NCI-H524 (cell line): ENCODE results near the gene RFX6.

ENCODE experiments used
- DNase-seq, 2 experiments: peaks; one replicate each; lab custom pipeline; 2025; lab: John Stamatoyannopoulos, UW

Gene RFX6

DNA sequence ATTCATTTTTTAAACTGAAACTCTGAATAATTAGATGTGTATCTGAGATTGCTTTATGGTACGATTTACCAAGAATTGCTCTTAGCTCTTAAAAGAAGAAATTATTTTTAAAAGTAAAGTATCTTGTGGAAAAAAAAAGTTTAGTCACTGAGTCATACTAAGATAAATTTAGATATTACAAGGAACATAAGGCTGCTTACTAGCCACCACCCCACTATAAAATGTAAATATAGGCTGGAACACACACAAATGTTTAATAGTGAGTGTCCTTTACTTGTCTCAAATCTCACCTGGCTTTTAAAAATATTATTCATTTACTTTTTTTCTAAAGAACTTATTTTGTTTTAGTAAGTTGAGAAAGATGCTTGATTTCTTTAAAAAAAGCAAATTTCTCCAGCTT lies 17.6 kb downstream of the RFX6 start:
- DNase-seq = no peak

DNA sequence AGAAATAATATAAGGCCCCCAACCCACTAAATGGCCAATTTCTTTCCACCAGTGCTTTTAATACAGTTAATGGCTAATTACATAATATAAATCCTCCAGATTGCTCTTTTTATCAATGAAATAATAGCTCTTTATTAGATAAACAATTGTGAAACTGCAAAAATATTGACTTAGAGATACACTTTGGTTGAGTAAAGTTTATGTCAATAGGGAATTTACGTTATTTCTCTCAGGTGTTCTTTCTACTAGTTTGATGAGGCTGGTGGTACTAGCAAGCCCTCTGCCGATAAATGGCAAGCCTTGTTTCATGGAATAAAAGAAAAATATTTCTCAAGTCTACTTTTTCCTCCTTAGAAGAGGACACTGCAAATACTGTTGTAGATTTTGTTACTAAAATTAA lies 18.9 kb downstream of the RFX6 start:
- DNase-seq = no peak

DNA sequence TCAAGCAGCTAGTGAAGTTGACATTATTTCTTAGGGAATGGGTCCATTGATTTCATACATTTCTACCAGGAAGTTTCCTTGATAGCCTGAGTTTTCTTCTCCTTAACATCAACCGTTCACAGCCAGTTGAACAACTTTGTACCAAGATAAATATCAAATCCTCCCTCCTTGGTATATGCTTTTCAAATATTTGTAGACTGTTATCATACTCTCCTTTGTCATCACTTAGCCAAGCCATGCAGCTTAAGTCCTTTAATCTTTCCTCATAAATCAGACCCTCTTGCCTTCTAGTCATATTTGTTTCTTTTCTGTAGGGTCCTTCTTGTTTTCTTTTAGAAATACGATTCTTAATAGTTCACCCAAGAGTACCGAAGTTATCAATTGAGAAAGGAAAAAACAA lies 25.6 kb downstream of the RFX6 start:
- no peak for DNase-seq

DNA sequence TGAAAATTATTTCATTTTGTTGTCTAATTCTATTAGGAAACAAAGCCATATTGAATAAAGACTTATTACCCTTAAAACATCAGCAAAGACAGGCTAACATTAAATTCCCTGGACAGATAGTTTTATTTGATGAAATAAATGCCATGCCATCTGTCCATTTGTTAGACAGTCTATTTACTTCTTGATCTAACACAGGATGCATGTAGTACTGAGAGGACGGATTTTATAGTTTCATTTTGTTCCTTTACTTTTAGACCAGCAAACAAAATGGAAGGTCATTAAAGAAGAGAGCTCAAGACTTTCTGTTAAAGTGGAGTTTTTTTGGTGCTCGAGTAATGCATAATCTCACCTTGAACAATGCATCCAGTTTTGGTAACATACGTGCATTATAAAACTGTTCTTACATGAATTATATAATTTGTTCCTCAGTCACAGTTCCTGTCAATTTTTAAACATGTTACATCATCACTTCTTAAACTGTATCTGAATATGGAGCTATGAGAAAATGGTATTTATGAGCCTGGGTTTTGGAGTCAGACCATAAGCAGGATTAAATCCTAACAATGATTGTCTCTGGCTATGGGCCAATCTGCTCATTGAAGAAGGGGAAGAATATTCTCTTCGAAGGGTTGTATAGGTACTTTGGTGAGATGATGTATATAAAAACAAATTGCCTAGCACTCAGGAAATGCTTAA lies 46.0 kb downstream of the RFX6 start:
- DNase-seq = peak in 1 of 2 experiments; percentile 49

DNA sequence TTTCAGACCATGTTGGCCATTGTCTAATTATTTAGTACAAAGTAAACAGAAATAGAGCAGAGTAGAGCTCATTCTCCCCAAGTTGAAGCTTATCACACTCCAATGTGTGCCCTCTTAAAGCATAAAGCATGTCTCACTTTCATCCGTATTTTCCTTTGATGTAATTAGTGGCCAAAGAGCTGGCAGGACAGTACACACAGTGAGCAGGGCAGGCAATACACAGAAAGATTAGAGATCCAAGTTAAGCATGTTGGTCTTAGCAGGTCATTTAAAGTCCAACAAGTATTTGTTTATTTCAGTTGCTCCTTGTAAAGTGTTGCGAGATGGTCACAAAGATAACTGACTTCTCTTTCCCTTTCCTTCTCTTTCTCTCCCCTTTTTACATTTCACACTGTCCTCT lies 47.2 kb downstream of the RFX6 start:
- DNase-seq = no peak

DNA sequence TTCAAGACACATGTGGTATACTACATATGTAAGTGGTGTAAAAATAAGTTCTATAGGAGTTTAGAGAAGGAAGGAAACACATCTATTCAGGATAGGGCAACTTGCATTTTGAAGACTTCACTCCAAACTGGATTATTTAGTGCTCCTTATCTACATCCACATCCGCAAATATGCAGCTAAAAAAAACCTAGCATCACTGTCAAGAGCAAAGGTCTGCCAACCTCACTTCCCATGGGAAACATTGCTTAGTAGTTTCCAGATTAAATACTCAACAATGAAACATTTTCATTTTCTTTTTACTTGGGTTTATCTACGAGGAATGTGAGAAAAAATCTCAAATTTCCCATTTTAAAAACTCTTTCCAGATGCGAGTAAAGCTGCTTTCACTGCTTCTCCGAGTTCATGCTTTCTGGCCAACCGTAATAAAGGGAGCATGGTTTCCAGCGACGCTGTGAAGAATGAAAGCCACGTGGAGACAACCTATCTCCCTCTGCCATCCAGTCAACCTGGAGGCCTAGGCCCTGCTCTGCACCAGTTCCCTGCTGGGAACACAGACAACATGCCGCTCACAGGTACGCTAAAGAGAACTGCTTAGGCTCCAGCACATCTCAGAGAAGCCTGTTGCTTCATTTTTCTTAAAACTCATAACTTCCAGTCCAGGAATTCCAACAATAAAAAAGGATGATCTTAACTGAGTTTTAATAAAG lies 48.2 kb downstream of the RFX6 start:
- no peak for DNase-seq

DNA sequence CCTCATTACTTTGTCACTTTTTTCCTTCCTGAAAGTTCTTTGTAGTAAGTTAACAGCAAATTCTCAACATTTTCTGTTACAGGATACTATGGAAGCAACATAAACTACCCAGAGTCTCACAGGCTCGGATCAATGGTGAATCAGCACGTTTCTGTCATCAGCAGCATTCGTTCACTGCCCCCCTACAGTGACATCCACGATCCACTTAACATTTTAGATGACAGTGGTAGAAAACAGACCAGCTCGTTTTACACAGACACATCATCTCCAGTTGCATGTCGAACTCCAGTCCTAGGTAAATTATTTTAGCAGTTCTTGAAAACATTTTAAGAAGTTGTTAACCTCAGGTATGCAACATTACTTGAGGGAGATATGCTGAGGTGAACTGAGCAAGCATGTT lies 51.6 kb downstream of the RFX6 start:
- no peak for DNase-seq

DNA sequence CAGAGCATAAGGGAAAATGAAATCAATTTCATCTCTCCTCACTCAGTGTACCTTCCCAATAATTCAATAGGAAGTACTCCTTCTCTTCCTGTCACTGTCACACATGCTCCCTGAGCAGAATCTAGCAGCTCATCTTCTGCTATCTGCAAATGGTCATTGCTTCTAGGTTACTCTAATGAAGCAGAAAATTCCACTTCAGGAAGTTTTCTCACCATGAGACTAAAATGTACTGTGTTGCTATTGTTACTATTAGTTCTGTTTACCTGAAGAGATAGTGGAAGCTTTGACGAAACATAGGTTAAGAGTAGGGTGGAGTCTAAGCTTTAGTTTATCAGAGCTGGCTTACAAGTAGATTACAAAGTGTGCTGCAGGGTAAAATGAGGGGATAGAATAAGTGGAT lies 52.8 kb downstream of the RFX6 start:
- no peak for DNase-seq

DNA sequence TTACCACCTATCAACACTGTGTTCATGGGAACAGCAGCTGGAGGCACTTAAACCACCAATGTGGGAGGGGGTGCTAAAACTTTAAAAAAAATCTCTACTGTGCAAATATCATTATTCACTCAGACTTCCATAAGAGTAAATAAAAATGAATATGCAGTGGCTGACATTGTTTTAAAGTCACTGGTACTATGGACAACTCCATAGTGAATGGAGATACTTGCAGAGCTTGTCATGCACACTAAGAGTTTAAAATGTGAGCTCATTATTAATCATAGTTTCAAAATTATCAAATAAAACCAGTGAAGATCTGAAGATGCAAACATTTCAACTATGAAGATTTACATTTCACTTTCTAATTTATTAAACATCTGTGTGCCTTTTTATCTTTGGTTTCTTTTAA lies 54.4 kb downstream of the RFX6 start:
- no peak for DNase-seq

DNA sequence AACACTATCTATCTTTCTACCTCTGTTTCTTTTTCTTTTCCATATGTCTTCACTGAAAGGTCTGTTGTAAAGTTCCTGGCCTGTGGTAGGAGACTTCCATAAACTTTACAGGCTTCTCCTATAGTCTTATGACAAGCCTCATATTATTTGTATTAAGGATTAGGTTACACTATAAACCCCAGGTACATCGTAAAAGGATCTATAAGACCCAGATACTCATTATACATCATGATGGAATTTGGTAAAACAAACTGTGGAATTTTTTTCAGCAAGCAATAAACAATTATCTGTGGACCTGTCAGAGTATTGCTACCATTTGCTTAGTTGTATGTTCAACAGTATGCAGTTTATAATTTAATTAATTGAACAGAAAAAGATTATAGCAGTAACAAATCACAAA lies 55.5 kb downstream of the RFX6 start:
- DNase-seq = no peak

DNA sequence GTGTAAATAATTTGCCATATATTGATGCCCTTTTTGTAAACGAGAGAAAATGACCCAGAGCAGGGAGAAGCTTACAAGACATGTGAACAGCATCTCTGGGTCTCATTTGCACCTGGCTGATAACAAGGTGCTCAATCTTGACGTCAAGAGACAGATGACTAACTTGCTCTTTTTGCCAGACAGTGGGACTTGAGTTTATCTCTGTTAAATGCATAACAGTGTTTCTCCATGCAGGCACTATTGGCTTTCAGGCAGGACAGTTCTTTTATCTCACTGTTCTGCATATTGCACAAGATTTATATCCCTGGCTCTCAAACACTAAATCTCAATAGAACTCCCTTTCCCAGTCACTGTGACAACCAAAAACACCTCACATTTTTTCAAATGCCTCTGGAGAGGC lies 56.4 kb downstream of the RFX6 start:
- DNase-seq = no peak

DNA sequence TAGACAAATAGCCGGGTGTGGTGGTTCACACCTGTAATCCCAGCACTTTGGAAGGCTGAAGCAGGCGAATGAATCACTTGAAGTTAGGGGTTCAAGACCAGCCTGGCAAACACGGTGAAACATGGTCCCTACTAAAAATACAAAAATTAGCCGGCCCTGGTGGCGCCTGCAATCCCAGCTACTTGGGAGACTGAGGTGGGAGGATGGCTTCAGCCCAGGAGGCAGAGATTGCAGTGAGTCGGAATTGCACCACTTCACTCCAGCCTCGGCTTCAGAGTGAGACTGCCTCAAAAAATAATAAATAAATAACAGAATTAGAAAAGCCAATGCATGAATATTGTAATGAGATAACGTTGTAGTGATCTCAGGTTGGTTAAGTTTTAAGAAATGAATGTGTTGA lies 61.3 kb downstream of the RFX6 start:
- DNase-seq = no peak

DNA sequence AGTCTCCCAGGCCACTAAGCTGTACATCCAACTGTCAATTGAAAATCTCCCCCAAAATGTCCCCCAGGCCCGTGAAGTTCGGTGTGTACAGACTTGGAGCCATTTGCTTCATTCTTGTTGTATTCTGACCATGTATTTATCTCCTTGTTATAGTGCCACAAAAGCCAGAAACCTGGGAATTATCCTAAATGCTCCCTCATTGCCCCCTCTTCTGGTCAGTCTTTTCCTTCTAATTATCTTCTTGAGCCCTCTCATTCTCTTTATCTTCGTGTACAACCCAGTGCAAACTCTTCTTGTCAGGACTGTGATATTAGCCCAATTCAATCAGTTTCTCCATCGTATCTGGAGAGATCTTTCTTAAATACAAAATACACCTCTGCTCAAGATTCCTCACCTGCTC lies 64.7 kb downstream of the RFX6 start:
- DNase-seq = no peak

DNA sequence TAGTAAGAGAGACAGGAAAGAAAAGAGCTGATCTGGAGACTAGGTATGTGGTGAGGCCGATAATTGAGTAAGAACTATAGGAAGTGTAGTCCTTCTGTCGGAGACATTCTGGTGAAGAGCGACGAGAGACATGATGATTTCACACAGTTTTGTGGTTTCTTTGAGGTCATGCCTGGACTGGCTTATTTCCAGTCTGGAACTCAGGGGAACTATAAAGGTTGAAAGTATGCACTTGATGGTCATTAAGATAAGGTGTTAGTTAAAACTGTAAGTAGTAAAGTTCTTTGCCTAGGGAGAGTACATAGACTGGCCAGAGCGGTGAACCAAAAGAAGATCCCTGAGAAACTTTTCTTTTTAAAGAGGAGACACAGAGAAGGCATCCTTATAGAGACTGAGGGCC lies 68.8 kb downstream of the RFX6 start:
- no peak for DNase-seq

DNA sequence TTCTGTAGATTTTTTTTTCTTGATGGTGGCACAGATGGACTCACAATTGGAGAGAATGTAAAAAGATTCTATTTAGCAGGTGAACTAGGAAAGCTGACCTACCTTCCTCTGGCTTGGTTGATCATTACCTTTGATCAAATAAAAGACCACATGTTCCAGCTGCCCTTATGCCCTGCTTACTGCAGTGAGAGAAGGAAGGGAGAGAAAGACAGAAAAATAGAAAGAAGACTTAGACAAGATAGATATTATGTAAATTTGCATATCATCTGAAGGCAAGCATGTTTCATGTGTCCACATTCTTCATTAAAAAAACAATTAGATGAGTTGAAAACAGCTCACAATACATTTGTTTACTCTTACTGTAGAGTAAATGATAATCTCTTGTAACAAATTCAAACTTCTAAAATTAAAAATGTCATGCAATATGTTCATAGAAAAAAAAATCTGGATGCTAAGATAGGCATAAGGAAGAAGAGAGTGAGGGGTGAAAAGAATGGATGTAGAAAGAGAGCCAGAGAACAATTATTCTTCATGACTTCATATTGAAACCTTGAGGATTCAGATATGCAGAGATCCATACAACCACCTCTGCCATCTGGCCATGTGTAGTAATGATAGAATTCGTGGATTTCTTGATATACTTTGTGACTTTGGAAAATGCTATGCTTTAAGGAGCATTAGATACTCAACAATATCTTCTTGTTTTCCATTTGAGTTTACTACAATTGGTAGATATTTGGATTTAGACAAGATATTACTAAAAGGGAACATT lies 71.7 kb downstream of the RFX6 start:
- DNase-seq = no peak

DNA sequence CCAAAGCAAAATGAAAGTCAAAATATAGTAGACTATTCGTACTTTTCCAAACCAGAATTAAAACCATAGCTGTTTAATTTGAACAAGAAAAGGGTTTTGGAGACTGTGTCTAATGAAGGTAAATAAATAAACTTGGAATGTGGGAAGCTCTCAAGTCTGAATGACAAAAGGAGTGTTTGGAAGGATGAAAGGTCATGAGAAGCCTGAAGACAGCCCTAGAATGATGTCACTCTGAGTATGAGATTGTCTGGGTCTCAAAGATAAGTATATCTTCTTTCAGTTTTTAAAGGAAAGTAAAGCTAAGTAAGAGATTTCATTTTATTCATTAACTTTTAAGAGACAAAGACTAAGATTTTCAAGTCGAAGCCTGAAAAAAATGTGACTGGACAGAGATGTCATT lies 72.9 kb downstream of the RFX6 start:
- no peak for DNase-seq

DNA sequence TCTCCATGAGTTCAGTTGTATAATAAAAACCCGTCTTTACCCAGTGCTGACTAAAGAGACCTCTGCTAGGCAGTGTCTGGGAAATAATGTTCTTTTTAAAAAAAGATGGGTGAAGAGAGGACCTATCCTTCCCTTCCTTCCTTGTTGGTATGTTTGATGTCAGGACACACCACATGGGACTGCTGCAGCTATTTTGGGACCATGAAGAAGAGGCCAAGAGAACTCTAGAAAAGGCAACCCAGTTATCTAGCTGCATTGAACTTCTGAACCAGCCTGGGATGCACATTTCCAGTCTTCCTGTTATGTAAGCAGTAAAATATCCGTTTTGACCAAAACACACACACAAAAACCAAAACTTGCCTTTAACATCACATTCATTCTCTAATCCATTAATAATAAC lies 77.3 kb downstream of the RFX6 start:
- DNase-seq = no peak

DNA sequence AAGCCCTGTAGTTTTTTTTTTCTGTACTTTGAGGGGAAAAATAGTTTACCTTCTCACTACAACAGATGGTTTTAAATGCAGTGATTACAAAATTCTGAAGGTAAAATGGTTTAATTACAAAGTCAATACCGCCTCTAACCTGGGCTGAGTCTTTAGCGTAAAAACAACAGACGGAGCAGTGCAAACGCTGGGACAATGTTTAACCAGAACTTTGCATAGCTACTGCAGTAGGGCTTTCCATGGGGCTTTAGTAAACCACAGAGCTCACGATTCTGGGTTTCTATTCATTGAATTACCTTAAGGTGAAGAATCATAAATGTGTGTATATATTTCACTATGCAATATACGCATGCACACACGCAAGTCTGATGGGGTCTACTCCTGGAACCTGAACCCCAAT lies 77.9 kb downstream of the RFX6 start:
- no peak for DNase-seq

DNA sequence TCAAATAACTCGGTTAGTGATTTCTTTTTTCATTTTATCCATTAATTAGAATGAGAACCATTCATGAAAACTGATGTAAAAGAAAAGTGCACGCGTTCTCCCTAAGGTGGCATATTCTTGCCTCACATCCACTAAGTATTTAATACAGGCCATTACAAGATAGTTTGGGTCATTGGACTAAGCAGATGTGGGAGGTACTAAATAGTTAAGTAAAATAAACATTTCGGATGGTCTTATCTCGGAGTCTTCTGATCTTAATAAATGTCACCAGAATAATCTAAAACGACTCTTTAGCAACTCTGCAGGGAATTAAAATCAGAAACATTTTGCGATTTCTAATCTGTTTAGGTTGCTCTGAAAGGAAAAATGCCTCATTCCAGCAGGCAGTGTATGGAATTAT lies 78.7 kb downstream of the RFX6 start:
- DNase-seq = no peak

DNA sequence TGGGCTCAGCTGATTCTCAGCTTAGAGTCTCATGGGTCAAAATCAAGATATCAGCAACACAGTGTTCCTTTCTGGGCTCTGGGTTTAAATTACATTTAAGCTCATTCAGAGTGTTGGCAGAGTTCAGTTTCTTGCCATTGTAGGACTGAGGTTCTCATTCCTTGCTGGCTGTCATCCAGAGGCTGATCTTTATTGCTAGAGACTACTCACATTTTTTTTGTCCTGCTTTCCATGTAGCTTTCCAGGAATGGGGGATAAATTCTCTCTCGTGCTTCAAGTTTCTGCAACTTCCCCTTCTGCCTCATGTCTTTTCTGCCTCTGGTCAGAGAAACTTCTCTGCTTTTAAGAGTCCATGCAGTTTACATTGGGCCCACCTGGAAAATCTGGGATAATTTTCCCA lies 86.9 kb downstream of the RFX6 start:
- DNase-seq = no peak

DNA sequence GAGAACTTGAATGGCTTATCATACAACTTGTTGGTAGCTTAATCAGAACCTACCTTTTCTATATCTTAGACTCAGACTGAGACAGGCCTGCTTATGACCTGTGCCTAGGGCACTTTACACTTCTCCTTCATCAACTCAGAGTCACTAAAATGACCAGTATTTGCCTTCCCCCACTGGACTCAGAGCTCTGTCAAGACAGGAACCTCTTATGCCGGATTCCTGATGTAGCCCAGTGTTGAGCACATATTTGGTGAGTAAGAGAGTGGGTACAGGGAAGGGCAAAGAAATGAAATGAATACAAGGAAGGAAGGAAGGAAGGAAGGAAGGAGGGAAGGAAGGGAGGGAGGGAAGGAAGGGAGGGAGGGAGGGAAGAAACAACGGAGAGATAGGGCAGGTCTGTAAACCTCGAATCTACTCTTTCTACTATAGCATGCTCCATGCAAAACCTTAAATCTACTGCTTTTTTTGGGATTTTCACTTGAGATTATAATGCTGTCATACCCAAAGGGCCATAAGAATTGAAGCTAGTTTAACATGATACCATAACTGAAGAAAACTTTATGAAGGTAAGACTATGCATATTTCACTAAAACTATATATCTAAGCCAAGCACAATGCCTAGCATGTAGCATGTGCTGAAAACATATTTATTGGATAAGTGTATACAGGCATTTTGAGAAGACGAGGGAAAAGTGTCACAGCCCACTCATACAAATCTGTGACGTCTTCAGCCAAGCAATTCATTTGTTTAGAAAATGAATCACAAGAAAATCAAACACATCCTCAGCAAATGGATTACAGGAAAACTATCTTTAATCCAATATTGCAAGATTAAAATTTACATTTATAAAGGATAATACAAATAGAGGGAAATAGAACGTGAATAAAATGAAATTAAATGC lies 89.9 kb downstream of the RFX6 start:
- no peak for DNase-seq

DNA sequence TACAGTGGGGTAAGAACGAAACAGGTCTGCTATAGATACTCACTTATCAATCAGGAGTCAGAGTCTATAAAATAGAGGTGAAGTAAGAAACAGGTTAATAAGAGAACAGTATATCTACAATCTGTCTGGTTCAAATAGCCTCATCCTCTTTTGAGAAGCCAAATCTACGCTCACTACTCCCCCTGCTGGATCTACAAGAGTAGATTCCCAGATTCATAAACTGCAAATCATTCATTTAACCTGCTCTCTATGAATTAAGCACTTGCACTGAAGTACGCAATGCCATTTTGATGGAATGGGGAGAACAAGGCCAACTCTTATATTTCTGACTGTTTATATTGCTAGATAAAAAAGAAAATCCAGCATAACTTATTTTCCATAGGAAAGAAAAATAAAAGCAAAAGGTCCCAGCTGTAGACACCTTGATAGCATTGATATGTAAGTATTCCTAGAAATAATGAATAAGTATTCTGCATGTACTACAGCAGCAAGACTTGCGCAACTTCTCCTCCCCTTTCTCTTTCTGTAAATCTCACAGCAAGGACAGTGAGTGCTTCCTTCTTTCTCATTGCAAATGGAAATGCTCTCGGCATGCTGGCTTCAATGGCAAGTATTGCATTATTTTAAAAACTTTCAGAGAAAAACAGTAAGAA lies 92.3 kb downstream of the RFX6 start:
- peak; percentile 40 to 72 for DNase-seq
